GM12878 (cell line): ENCODE data around the gene DMD. TPM values are rescaled to one million over a fixed set of nuclear protein-coding genes. Genes with fewer than 3 reads are reported as not detected.

Experiments used
- ATAC-seq: fragments of 200-7000 bp; cut with Tn5 transposase; 3 replicates; pipeline ENCODE4 v1.9.1; 2020; ENCODE audit warnings: mild to moderate bottlenecking, moderate library complexity
- BruUV-seq: library from RNA; stranded (reverse); fragments of 400-500 nt; replicated peaks from 2 replicates; lab custom pipeline; 2021; lab: Mats Ljungman, UMichigan
- CTCF ChIA-PET: fragments of 300-600 bp; sonication (Branson Sonifier 250); formaldehyde crosslinking; extraction: SDS; loops from one replicate; lab custom pipeline; 2021; ENCODE audit warnings: inconsistent platforms; lab: Yijun Ruan, JAX
- POLR2A ChIA-PET: fragments of 350-600 bp; formaldehyde crosslinking; extraction: SDS; loops from one replicate; lab custom pipeline; 2021; ENCODE audit warnings: inconsistent platforms; lab: Charles Lee
- RAD21 ChIA-PET: fragments of 300-600 bp; sonication (Branson Sonifier 250); formaldehyde crosslinking; loops from one replicate; lab custom pipeline; 2023; ENCODE audit warnings: antibody characterized with exemption; ENCODE audit not compliant: unreplicated experiment; lab: Charles Lee
- SMC1A ChIA-PET: fragments of 300-600 bp; sonication (Branson Sonifier 250); formaldehyde crosslinking; loops from one replicate; lab custom pipeline; 2023; ENCODE audit not compliant: unreplicated experiment, uncharacterized antibody; lab: Charles Lee
- DNase-seq: peaks from one replicate; pipeline ENCODE4 v3.0.0-alpha.2; 2011; ENCODE audit warnings: low read depth, low spot score
- FAIRE-seq: peaks from 3 replicates; lab custom pipeline; 2011; peaks lifted over from hg19 to GRCh38; lab: Jason Lieb, UNC
- H2AFZ ChIP-seq: 2 replicates; pipeline ENCODE4 v1.6.0; 2011; ENCODE audit warnings: low read depth, low read length, control low read depth; ENCODE audit not compliant: control insufficient read depth
- H3K27ac ChIP-seq: 2 replicates; pipeline ENCODE4 v1.5.1; 2011; ENCODE audit warnings: control low read depth; ENCODE audit not compliant: control insufficient read depth, insufficient read depth
- H3K27me3 ChIP-seq, 2 experiments: replicated peaks in 1 of 2; 2 replicates each; pipeline versions ENCODE4 v1.6.0 to v1.6.1; 2011; ENCODE audit warnings: low read length in 1 of 2; ENCODE audit not compliant: control insufficient read depth in 2 of 2, insufficient read depth in 2 of 2
- H3K36me3 ChIP-seq, 2 experiments: 2 replicates each; pipeline ENCODE4 v1.5.1; 2011; ENCODE audit warnings: low read length in 1 of 2; ENCODE audit not compliant: control insufficient read depth in 2 of 2, insufficient read depth in 2 of 2
- H3K4me1 ChIP-seq: 2 replicates; pipeline ENCODE4 v1.6.1; 2011; ENCODE audit warnings: mild to moderate bottlenecking, low read length, moderate library complexity, mixed read lengths; ENCODE audit not compliant: control insufficient read depth, insufficient read depth
- H3K4me2 ChIP-seq: 2 replicates; pipeline ENCODE4 v1.6.0; 2011; ENCODE audit warnings: control low read depth; ENCODE audit not compliant: control insufficient read depth, insufficient read depth
- H3K4me3 ChIP-seq: fragments of 200-600 bp; sonication (generic); 2 replicates; pipeline ENCODE4 v1.5.1; 2016
- H3K79me2 ChIP-seq: 2 replicates; pipeline ENCODE4 v1.6.0; 2011; ENCODE audit warnings: low read length; ENCODE audit not compliant: control insufficient read depth, insufficient read depth
- H3K9ac ChIP-seq: 2 replicates; pipeline ENCODE4 v1.8.0; 2011; ENCODE audit warnings: low read length, control low read depth, mixed read lengths; ENCODE audit not compliant: control insufficient read depth, insufficient read depth
- H3K9me3 ChIP-seq: replicated peaks from 3 replicates; pipeline ENCODE4 v1.5.1; 2011; ENCODE audit warnings: mild to moderate bottlenecking, low read length; ENCODE audit not compliant: control insufficient read depth, insufficient read depth
- H4K20me1 ChIP-seq: 2 replicates; pipeline ENCODE4 v1.6.0; 2011; ENCODE audit not compliant: control insufficient read depth, insufficient read depth
- BRCA1 ChIP-seq: IDR thresholded peaks from 2 replicates; pipeline ENCODE4 v1.6.1; 2011; ENCODE audit warnings: low read depth, low read length, improper control_type of control experiment
- CHD4 ChIP-seq: fragments of 200-600 bp; sonication (generic); IDR thresholded peaks from 2 replicates; pipeline ENCODE4 v1.6.1; 2016; ENCODE audit warnings: mild to moderate bottlenecking
- CREB1 ChIP-seq: IDR thresholded peaks from 2 replicates; pipeline ENCODE4 v1.6.1; 2012; ENCODE audit warnings: low read depth, mild to moderate bottlenecking, inconsistent platforms
- MYC ChIP-seq: IDR thresholded peaks from 2 replicates; pipeline ENCODE4 v1.6.1; 2011; ENCODE audit warnings: mild to moderate bottlenecking, low read length, moderate library complexity, inconsistent platforms; ENCODE audit not compliant: insufficient read depth, insufficient replicate concordance, insufficient read length, severe bottlenecking
- WGBS: methylation state at CpG from one replicate; pipeline ENCODE4 v1.1.6; 2016; ENCODE audit warnings: low lambda C conversion rate; ENCODE audit not compliant: insufficient replicate concordance, insufficient coverage; ENCODE audit errors: missing lambda C conversion rate; 5-methylcytosine and 5-hydroxymethylcytosine counted together
- in situ Hi-C: fragments of 300-500 bp; cut with MboI; formaldehyde crosslinking; loops from 9 replicates; pipeline ENCODE4 v1.14.3; 2018; ENCODE audit warnings: mixed read lengths
- intact Hi-C: fragments of 100-400 bp; cut with micrococcal nuclease; formaldehyde crosslinking; loops from one replicate; pipeline ENCODE4 v1.14.2; 2022; ENCODE audit not compliant: unreplicated experiment
- polyA plus RNA-seq, 11 experiments: library from polyadenylated mRNA; depleted of rRNA in 4 of 11; unstranded in 6 of 11; stranded (reverse) in 5 of 11; fragments of >200 nt; fragmentation: Nextera tagmentation in 4 of 11; fragmentation: Illumina TruSeq in 1 of 11; extraction: Ambion mirVana in 4 of 11; extraction: Trizol in 1 of 11; gene quantifications; 1 replicate in 1 of 11; 2 replicates in 10 of 11; pipeline versions ENCODE4 v1.2.1 to v1.2.3, GENCODE V29; 2011 to 2016; ENCODE audit warnings: inconsistent platforms in 2 of 11, missing spikeins in 2 of 11, low read depth in 1 of 11
- total RNA-seq, 4 experiments: library from RNA; depleted of rRNA in 3 of 4; stranded (reverse); fragments of >200 nt in 3 of 4; fragmentation: Illumina TruSeq in 1 of 4; extraction: Trizol in 1 of 4; gene quantifications; 2 replicates each; pipeline versions ENCODE4 v1.2.1 to v1.2.3, GENCODE V29; 2013 to 2021
- TF ChIP-seq, protein P1 (sequence below): fragments of 450-650 bp; IDR thresholded peaks from 2 replicates; pipeline ENCODE4 v1.6.1; 2017; ENCODE audit warnings: low read depth, mild to moderate bottlenecking, moderate library complexity
- TF ChIP-seq, protein P2 (sequence below): IDR thresholded peaks from 2 replicates; pipeline ENCODE4 v1.6.1; 2012; ENCODE audit warnings: mild to moderate bottlenecking, low read depth, low read length
- TF ChIP-seq, protein P3 (sequence below): fragments of 450-650 bp; conservative IDR thresholded peaks from 2 replicates; pipeline ENCODE4 v1.6.1; 2017; ENCODE audit warnings: mild to moderate bottlenecking, moderate library complexity

The DMD gene
- total and polyA plus RNA-seq, 10 of the 15 experiments (the other 5 are each of a cell fraction or from before 2014, with no cell fraction given) = 1.4 to 24.3 (median 4.3) TPM

DNA sequence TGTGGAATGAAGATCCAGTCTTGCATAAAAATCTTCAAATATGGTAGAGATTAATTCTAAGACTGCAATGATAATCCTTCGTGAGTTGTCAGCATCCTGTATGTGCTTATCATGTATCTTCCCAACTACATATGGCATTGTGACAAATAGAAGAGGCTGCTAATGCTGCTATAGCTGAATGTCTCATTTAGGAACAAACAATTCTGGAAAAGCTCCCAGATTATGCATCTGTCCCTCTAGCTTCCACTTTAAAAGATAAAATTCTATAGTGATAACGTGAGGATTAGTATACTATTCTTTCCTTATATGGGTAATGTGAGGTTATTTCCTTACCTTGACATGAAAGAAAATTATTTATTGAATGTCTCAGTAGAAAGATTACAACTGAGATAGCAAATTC, 930.9 kb downstream of the DMD start (continued):
- TF ChIP-seq, protein P1, sequence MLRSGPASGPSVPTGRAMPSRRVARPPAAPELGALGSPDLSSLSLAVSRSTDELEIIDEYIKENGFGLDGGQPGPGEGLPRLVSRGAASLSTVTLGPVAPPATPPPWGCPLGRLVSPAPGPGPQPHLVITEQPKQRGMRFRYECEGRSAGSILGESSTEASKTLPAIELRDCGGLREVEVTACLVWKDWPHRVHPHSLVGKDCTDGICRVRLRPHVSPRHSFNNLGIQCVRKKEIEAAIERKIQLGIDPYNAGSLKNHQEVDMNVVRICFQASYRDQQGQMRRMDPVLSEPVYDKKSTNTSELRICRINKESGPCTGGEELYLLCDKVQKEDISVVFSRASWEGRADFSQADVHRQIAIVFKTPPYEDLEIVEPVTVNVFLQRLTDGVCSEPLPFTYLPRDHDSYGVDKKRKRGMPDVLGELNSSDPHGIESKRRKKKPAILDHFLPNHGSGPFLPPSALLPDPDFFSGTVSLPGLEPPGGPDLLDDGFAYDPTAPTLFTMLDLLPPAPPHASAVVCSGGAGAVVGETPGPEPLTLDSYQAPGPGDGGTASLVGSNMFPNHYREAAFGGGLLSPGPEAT = no peak
- no peak for TF ChIP-seq CHD4
- TF ChIP-seq, protein P2, sequence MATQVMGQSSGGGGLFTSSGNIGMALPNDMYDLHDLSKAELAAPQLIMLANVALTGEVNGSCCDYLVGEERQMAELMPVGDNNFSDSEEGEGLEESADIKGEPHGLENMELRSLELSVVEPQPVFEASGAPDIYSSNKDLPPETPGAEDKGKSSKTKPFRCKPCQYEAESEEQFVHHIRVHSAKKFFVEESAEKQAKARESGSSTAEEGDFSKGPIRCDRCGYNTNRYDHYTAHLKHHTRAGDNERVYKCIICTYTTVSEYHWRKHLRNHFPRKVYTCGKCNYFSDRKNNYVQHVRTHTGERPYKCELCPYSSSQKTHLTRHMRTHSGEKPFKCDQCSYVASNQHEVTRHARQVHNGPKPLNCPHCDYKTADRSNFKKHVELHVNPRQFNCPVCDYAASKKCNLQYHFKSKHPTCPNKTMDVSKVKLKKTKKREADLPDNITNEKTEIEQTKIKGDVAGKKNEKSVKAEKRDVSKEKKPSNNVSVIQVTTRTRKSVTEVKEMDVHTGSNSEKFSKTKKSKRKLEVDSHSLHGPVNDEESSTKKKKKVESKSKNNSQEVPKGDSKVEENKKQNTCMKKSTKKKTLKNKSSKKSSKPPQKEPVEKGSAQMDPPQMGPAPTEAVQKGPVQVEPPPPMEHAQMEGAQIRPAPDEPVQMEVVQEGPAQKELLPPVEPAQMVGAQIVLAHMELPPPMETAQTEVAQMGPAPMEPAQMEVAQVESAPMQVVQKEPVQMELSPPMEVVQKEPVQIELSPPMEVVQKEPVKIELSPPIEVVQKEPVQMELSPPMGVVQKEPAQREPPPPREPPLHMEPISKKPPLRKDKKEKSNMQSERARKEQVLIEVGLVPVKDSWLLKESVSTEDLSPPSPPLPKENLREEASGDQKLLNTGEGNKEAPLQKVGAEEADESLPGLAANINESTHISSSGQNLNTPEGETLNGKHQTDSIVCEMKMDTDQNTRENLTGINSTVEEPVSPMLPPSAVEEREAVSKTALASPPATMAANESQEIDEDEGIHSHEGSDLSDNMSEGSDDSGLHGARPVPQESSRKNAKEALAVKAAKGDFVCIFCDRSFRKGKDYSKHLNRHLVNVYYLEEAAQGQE = no peak
- no peak for TF ChIP-seq BRCA1
- TF ChIP-seq CREB1 = no peak
- TF ChIP-seq, all 136 proteins: peak for 0

DNA sequence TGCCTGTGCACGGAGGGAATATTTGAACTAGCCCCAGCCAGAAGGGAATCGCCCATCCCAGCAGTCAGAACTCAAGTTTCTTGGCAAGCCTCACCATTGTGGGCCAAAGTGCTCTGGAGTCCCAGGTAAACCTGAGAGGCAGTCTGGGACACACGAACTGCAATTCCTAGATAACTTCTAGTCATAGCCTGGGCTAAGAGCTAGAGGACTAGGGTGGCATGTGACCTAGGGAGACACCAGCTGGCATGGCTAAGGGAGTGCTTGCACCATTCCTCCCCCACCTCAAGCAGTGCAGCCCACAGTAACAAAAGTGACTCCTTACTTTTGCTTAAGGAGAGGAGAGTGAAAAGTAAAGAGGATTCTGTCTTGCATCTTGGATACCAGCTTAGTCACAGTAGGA, 935.2 kb downstream of the DMD start:
- no peak overlapping the region for H2AFZ ChIP-seq
- ATAC-seq (no peak), DNase-seq (no peak), FAIRE-seq (no peak)
- H3K36me3 ChIP-seq = no peaks in the 10 kb centered on the region
- WGBS = 0% methylated on average over 3 of the region's 3 CpGs
- TF ChIP-seq, protein P3, sequence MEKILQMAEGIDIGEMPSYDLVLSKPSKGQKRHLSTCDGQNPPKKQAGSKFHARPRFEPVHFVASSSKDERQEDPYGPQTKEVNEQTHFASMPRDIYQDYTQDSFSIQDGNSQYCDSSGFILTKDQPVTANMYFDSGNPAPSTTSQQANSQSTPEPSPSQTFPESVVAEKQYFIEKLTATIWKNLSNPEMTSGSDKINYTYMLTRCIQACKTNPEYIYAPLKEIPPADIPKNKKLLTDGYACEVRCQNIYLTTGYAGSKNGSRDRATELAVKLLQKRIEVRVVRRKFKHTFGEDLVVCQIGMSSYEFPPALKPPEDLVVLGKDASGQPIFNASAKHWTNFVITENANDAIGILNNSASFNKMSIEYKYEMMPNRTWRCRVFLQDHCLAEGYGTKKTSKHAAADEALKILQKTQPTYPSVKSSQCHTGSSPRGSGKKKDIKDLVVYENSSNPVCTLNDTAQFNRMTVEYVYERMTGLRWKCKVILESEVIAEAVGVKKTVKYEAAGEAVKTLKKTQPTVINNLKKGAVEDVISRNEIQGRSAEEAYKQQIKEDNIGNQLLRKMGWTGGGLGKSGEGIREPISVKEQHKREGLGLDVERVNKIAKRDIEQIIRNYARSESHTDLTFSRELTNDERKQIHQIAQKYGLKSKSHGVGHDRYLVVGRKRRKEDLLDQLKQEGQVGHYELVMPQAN = no peak
- no peak for TF ChIP-seq MYC
- H3K9ac ChIP-seq = no peak overlapping the region
- H3K9me3 ChIP-seq = no peaks in the 10 kb centered on the region
- no peaks in the 10 kb centered on the region for H3K27me3 ChIP-seq
- H3K4me2 ChIP-seq = no peak overlapping the region
- RAD21 ChIA-PET = no interaction called here
- SMC1A ChIA-PET = no interaction called here
- BruUV-seq = no TSS peak
- CTCF ChIA-PET = no interaction called here
- POLR2A ChIA-PET = no interaction called here
- H3K4me3 ChIP-seq = no peak overlapping the region
- in situ Hi-C loops = no loop called here
- H3K27ac ChIP-seq = no peak overlapping the region
- no peaks in the 10 kb centered on the region for H3K79me2 ChIP-seq
- no peaks in the 10 kb centered on the region for H4K20me1 ChIP-seq
- intact Hi-C loops = no loop called here
- H3K4me1 ChIP-seq = no peaks in the 10 kb centered on the region
